Ascending aorta (tissue), 2 donors: Measurements from ENCODE around the gene CLDN20. TPM values are rescaled to one million over a fixed set of nuclear protein-coding genes. Genes with fewer than 3 reads are reported as not detected.

Experiments
- DNase-seq, 2 donors: peaks; one replicate each; pipeline ENCODE4 v3.0.0-alpha.2; 2019; ENCODE audit warnings: low spot score in 2 of 2
- H3K27ac ChIP-seq, 2 donors: fragments of 200-600 bp; sonication (generic); one replicate each; pipeline ENCODE4 v1.5.1; 2016 to 2017; ENCODE audit warnings: mild to moderate bottlenecking in 1 of 2
- H3K27me3 ChIP-seq: fragments of 200-600 bp; sonication (generic); one replicate; pipeline ENCODE4 v1.5.1; 2017
- H3K36me3 ChIP-seq, 2 donors: fragments of 200-600 bp; sonication (generic); one replicate each; pipeline ENCODE4 v1.5.1; 2016
- H3K4me1 ChIP-seq, 2 donors: fragments of 200-600 bp; sonication (generic); one replicate each; pipeline ENCODE4 v1.5.1; 2016 to 2017; ENCODE audit warnings: mild to moderate bottlenecking in 1 of 2
- H3K4me3 ChIP-seq, 2 donors: fragments of 200-600 bp; sonication (generic); one replicate each; pipeline ENCODE4 v1.5.1; 2016 to 2017; ENCODE audit warnings: mild to moderate bottlenecking in 1 of 2
- H3K9me3 ChIP-seq, 2 donors: fragments of 200-600 bp; sonication (generic); one replicate each; pipeline ENCODE4 v1.5.1; 2016
- intact Hi-C: fragments of 100-400 bp; cut with DNase I; formaldehyde crosslinking; loops from one replicate; pipeline ENCODE4 v1.15.1; 2023
- total RNA-seq: library from RNA; depleted of rRNA; stranded (reverse); fragments of >200 nt; gene quantifications from one replicate; pipeline ENCODE4 v1.1.0, GENCODE V29; 2016
- TF ChIP-seq, protein P1 (sequence below), 3 experiments: fragments of 200-600 bp in 2 of 3; fragments of 450-650 bp in 1 of 3; sonication (generic) in 2 of 3; IDR thresholded peaks; one replicate each; pipeline ENCODE4 v1.5.1; 2016 to 2019; ENCODE audit warnings: antibody characterized with exemption in 3 of 3, mild to moderate bottlenecking in 1 of 3, moderate library complexity in 1 of 3

CLDN20 gene
- total RNA-seq, 1 donor from 2014 or later: not detected

DNA sequence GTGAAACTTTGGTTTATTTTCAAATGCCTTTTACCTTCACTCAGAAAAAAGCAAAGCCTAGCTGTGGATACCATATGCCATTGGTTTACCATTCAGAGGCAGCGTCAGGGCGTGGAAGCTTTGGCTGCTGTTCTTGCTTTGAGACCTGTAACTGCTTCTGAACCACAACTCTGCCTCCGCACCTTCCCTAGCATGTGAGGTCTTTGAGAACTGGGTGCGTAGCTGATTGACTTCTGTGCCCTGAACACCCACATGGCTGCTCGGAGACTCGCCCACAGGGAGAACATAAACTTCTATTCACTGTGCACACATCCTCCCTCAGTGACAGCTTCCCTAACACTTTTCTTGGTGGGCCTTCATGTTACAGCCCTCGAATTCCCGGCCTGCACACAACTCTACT is 11.2 kb upstream of the CLDN20 start:
- no peak for DNase-seq
- H3K4me3 ChIP-seq: no peak overlapping the region
- TF ChIP-seq, protein P1, sequence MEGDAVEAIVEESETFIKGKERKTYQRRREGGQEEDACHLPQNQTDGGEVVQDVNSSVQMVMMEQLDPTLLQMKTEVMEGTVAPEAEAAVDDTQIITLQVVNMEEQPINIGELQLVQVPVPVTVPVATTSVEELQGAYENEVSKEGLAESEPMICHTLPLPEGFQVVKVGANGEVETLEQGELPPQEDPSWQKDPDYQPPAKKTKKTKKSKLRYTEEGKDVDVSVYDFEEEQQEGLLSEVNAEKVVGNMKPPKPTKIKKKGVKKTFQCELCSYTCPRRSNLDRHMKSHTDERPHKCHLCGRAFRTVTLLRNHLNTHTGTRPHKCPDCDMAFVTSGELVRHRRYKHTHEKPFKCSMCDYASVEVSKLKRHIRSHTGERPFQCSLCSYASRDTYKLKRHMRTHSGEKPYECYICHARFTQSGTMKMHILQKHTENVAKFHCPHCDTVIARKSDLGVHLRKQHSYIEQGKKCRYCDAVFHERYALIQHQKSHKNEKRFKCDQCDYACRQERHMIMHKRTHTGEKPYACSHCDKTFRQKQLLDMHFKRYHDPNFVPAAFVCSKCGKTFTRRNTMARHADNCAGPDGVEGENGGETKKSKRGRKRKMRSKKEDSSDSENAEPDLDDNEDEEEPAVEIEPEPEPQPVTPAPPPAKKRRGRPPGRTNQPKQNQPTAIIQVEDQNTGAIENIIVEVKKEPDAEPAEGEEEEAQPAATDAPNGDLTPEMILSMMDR (IDR thresholded peaks at IDR 0.05): no peak
- peaks cover 0 to 13% of the 10 kb centered on the region in 2 donors for H3K4me1 ChIP-seq
- no peaks in the 10 kb centered on the region for H3K9me3 ChIP-seq
- intact Hi-C loops: no loop called here
- no peak overlapping the region for H3K27ac ChIP-seq
- H3K27me3 ChIP-seq: no peaks in the 10 kb centered on the region
- peaks cover 5 to 35% of the 10 kb centered on the region in 2 donors for H3K36me3 ChIP-seq

GRCh38 chr6:155253337-155253736 is 10.5 kb upstream of the CLDN20 start:
- intact Hi-C loops: no loop called here
- TF ChIP-seq, protein P1 (IDR thresholded peaks at IDR 0.05): no peak
- peaks cover 0 to 7% of the 10 kb centered on the region in 2 donors for H3K4me1 ChIP-seq
- no peaks in the 10 kb centered on the region for H3K9me3 ChIP-seq
- no peak for DNase-seq
- no peak overlapping the region for H3K4me3 ChIP-seq
- peaks cover 13 to 41% of the 10 kb centered on the region in 2 donors for H3K36me3 ChIP-seq
- no peak overlapping the region for H3K27ac ChIP-seq
- H3K27me3 ChIP-seq: no peaks in the 10 kb centered on the region

- Histone ChIP-seq H3K4me3 (no peak overlapping the region), H3K36me3 (peaks cover 16 to 43% of the 10 kb centered on the region in 2 donors), H3K27me3 (no peaks in the 10 kb centered on the region), H3K4me1 (peaks cover 0 to 7% of the 10 kb centered on the region in 2 donors), H3K27ac (no peak overlapping the region), H3K9me3 (no peaks in the 10 kb centered on the region)
- TF ChIP-seq, protein P1 (IDR thresholded peaks at IDR 0.05): no peak
- DNase-seq: no peak
- intact Hi-C loops: no loop called here
Observed at GRCh38 chr6:155254139-155254538, 9.7 kb upstream of the CLDN20 start.

- Histone ChIP-seq H3K27me3 (no peaks in the 10 kb centered on the region), H3K27ac (no peak overlapping the region), H3K36me3 (peaks cover 26 to 53% of the 10 kb centered on the region in 2 donors), H3K4me3 (no peak overlapping the region), H3K4me1 (no peaks in the 10 kb centered on the region), H3K9me3 (no peaks in the 10 kb centered on the region)
- DNase-seq: no peak
- TF ChIP-seq, protein P1 (IDR thresholded peaks at IDR 0.05): no peak
- intact Hi-C loops: no loop called here
Observed at GRCh38 chr6:155256122-155256795, 7.6 kb upstream of the CLDN20 start.

GRCh38 chr6:155257796-155258195 is 6.0 kb upstream of the CLDN20 start:
- H3K4me1 ChIP-seq: no peaks in the 10 kb centered on the region
- no peaks in the 10 kb centered on the region for H3K9me3 ChIP-seq
- TF ChIP-seq, protein P1 (IDR thresholded peaks at IDR 0.05): no peak
- H3K36me3 ChIP-seq: peaks cover 23 to 42% of the 10 kb centered on the region in 2 donors
- H3K27ac ChIP-seq: no peak overlapping the region
- no peaks in the 10 kb centered on the region for H3K27me3 ChIP-seq
- DNase-seq: no peak
- intact Hi-C loops: no loop called here
- H3K4me3 ChIP-seq: no peak overlapping the region
